Colonic mucosa (tissue), 4 donors: ENCODE measurements around the gene SLC1A7. TPM values are rescaled to one million over a fixed set of nuclear protein-coding genes. Genes with fewer than 3 reads are reported as not detected.

Experiments
- DNase-seq: peaks from one replicate; pipeline ENCODE4 v3.0.0-alpha.2; 2020
- H3K27ac ChIP-seq: fragments of 200-600 bp; one replicate; pipeline ENCODE4 v1.8.0; 2021
- H3K27me3 ChIP-seq: fragments of 200-600 bp; one replicate; pipeline ENCODE4 v1.8.0; 2021
- H3K36me3 ChIP-seq: fragments of 200-600 bp; one replicate; pipeline ENCODE4 v1.8.0; 2021
- H3K4me1 ChIP-seq: fragments of 200-600 bp; one replicate; pipeline ENCODE4 v1.8.0; 2021; ENCODE audit warnings: mild to moderate bottlenecking
- H3K4me3 ChIP-seq: fragments of 200-600 bp; one replicate; pipeline ENCODE4 v1.8.0; 2021
- H3K9ac ChIP-seq, 2 donors: one replicate each; pipeline ENCODE4 v1.7.0; 2013; ENCODE audit warnings: control low read depth in 2 of 2, low read depth in 2 of 2, low read length in 2 of 2
- H3K9me3 ChIP-seq: fragments of 200-600 bp; one replicate; pipeline ENCODE4 v1.8.0; 2021
- intact Hi-C: fragments of 100-400 bp; cut with DNase I; formaldehyde crosslinking; loops from one replicate; pipeline ENCODE4 v1.14.1; 2022
- total RNA-seq, 2 donors: library from RNA; stranded (reverse); fragmentation: NEBNext Ultra II Directional in 1 of 2; extraction: Animal tissue kit (Norgen Biotek cat#: 25700) in 1 of 2; gene quantifications; one replicate each; pipeline ENCODE4 v1.2.1, GENCODE V29; 2021
- TF ChIP-seq, protein P1 (sequence below): fragments of 200-600 bp; IDR thresholded peaks from one replicate; pipeline ENCODE4 v1.8.0; 2022; ENCODE audit warnings: antibody characterized with exemption, mild to moderate bottlenecking
- donor health status: healthy.
- donor health status: DM: no; HTN: no; CAD: no.
- donor health status: DM: no; HTN: no; CAD: no.

SLC1A7 gene
- total RNA-seq, 2 donors from 2014 or later, result 0.50 to 1.1 TPM

DNA sequence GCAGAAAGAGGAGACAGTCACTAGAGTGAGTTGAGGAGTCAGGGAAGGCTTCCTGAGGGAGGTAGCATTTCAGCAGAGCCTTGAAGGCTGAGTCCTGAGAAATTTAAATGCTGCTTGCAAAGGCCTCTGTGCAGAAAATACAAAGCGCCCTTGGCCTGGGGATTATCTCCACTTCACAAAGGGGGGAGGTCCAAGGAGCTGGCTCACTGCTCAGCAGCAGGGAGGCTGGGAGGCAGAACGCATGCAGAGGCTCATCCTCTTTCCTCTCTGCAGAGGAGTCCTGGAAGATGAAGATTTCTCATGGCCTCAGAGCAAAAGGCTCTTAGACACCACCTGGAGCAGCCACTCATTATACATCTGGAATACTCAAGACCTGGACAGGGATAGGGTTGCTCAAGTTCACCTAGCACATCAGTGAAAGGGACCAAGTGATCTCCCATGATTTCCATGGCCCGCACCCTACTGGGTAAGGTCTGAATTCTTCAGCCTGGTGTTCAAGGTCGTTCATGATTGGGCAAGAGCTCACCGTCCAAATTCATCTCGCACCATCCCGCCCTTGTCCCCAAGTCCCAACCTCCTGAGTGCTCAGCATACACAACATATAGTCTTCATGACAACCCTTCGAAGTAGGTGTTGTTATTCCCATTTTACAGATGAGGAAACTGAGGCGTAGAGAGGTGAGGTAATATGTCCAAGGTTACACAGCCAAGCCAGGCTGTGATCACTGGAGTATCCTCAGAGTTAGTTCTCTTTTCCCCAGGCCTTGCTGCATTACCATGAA lies 9.0 kb downstream of the SLC1A7 start:
- H3K27ac ChIP-seq, result no peak overlapping the region
- no peaks in the 10 kb centered on the region for H3K27me3 ChIP-seq
- TF ChIP-seq, protein P1, sequence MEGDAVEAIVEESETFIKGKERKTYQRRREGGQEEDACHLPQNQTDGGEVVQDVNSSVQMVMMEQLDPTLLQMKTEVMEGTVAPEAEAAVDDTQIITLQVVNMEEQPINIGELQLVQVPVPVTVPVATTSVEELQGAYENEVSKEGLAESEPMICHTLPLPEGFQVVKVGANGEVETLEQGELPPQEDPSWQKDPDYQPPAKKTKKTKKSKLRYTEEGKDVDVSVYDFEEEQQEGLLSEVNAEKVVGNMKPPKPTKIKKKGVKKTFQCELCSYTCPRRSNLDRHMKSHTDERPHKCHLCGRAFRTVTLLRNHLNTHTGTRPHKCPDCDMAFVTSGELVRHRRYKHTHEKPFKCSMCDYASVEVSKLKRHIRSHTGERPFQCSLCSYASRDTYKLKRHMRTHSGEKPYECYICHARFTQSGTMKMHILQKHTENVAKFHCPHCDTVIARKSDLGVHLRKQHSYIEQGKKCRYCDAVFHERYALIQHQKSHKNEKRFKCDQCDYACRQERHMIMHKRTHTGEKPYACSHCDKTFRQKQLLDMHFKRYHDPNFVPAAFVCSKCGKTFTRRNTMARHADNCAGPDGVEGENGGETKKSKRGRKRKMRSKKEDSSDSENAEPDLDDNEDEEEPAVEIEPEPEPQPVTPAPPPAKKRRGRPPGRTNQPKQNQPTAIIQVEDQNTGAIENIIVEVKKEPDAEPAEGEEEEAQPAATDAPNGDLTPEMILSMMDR, result no peak
- no peak for DNase-seq
- no peak overlapping the region for H3K9ac ChIP-seq
- intact Hi-C loops, result no loop called here
- no peaks in the 10 kb centered on the region for H3K36me3 ChIP-seq
- no peak overlapping the region for H3K4me3 ChIP-seq
- no peaks in the 10 kb centered on the region for H3K4me1 ChIP-seq
- H3K9me3 ChIP-seq, result no peaks in the 10 kb centered on the region

GRCh38 chr1:53132176-53132575 lies 10.3 kb downstream of the SLC1A7 start:
- no peak overlapping the region for H3K27ac ChIP-seq
- H3K36me3 ChIP-seq, result no peaks in the 10 kb centered on the region
- TF ChIP-seq, protein P1, result no peak
- intact Hi-C loops, result no loop called here
- H3K9me3 ChIP-seq, result no peaks in the 10 kb centered on the region
- H3K4me3 ChIP-seq, result no peak overlapping the region
- no peaks in the 10 kb centered on the region for H3K27me3 ChIP-seq
- no peaks in the 10 kb centered on the region for H3K4me1 ChIP-seq
- DNase-seq, result no peak
- H3K9ac ChIP-seq, result no peak overlapping the region

GRCh38 chr1:53131590-53131938 lies 10.9 kb downstream of the SLC1A7 start:
- TF ChIP-seq, protein P1, result no peak
- H3K36me3 ChIP-seq, result no peaks in the 10 kb centered on the region
- H3K9ac ChIP-seq, result no peak overlapping the region
- no peaks in the 10 kb centered on the region for H3K4me1 ChIP-seq
- no peak overlapping the region for H3K4me3 ChIP-seq
- intact Hi-C loops, result no loop called here
- H3K27ac ChIP-seq, result no peak overlapping the region
- DNase-seq, result no peak
- no peaks in the 10 kb centered on the region for H3K27me3 ChIP-seq
- no peaks in the 10 kb centered on the region for H3K9me3 ChIP-seq

GRCh38 chr1:53130878-53131589 lies 11.4 kb downstream of the SLC1A7 start:
- Histone ChIP-seq H3K4me1 (no peaks in the 10 kb centered on the region), H3K4me3 (no peak overlapping the region), H3K9me3 (no peaks in the 10 kb centered on the region), H3K27me3 (no peaks in the 10 kb centered on the region), H3K27ac (no peak overlapping the region), H3K9ac (no peak overlapping the region), H3K36me3 (no peaks in the 10 kb centered on the region)
- intact Hi-C loops, result no loop called here
- no peak for DNase-seq
- TF ChIP-seq, protein P1, result no peak

GRCh38 chr1:53130598-53130877 lies 11.9 kb downstream of the SLC1A7 start:
- Histone ChIP-seq H3K27me3 (no peaks in the 10 kb centered on the region), H3K9ac (no peak overlapping the region), H3K4me3 (no peak overlapping the region), H3K27ac (no peak overlapping the region), H3K36me3 (no peaks in the 10 kb centered on the region), H3K9me3 (no peaks in the 10 kb centered on the region), H3K4me1 (no peaks in the 10 kb centered on the region)
- intact Hi-C loops, result no loop called here
- TF ChIP-seq, protein P1, result no peak
- DNase-seq, result no peak
